Kidney (tissue), 14 donors: ENCODE results near the gene COL23A1. TPM values are rescaled to one million over a fixed set of nuclear protein-coding genes. Genes with fewer than 3 reads are reported as not detected.

ENCODE experiments used
- DNase-seq, 5 donors: peaks; one replicate each; pipeline ENCODE4 v3.0.0-alpha.2; 2013 to 2020
- FAIRE-seq: peaks from 2 replicates; lab custom pipeline; 2012; peaks lifted over from hg19 to GRCh38; lab: Jason Lieb, UNC
- H3K27ac ChIP-seq, 2 donors: one replicate each; pipeline ENCODE4 v1.7.0; 2013; ENCODE audit warnings: low read depth in 2 of 2, low read length in 2 of 2, inconsistent platforms in 1 of 2
- H3K27me3 ChIP-seq: one replicate; pipeline ENCODE4 v1.7.1; 2013; ENCODE audit warnings: low read length, inconsistent platforms; ENCODE audit not compliant: control insufficient read depth, insufficient read depth
- H3K36me3 ChIP-seq, 3 donors: one replicate each; pipeline versions ENCODE4 v1.7.0 to v1.7.1; 2013; ENCODE audit warnings: low read length in 3 of 3, control low read depth in 1 of 3, inconsistent platforms in 1 of 3; ENCODE audit not compliant: insufficient read depth in 3 of 3, control insufficient read depth in 2 of 3
- H3K4me1 ChIP-seq, 3 donors: one replicate each; pipeline versions ENCODE4 v1.7.0 to v1.7.1; 2013; ENCODE audit warnings: low read length in 3 of 3, inconsistent platforms in 1 of 3, low read depth in 1 of 3; ENCODE audit not compliant: control insufficient read depth in 2 of 3, insufficient read depth in 2 of 3
- H3K4me3 ChIP-seq, 3 donors: one replicate each; pipeline versions ENCODE4 v1.7.0 to v1.8.1; 2013; ENCODE audit warnings: low read length in 3 of 3, control low read depth in 1 of 3, inconsistent platforms in 1 of 3
- H3K9ac ChIP-seq, 3 donors: one replicate each; pipeline versions ENCODE4 v1.7.0 to v1.7.1; 2013; ENCODE audit warnings: low read length in 3 of 3, control low read depth in 1 of 3, inconsistent platforms in 1 of 3
- H3K9me3 ChIP-seq, 3 donors: one replicate each; pipeline versions ENCODE4 v1.7.0 to v1.7.1; 2013; ENCODE audit warnings: low read length in 3 of 3, control low read depth in 1 of 3, inconsistent platforms in 1 of 3; ENCODE audit not compliant: control insufficient read depth in 2 of 3, insufficient read depth in 1 of 3
- CTCF ChIP-seq: IDR thresholded peaks from 3 replicates; pipeline ENCODE4 v1.5.1; 2012; ENCODE audit warnings: mild to moderate bottlenecking, moderate library complexity, borderline replicate concordance; ENCODE audit not compliant: insufficient read depth; ENCODE audit errors: extremely low read depth
- intact Hi-C: fragments of 100-400 bp; cut with DNase I; formaldehyde crosslinking; loops from one replicate; pipeline ENCODE4 v1.11.1; 2022
- polyA plus RNA-seq: library from polyadenylated mRNA; stranded (reverse); fragments of 350-450 nt; fragmentation: Illumina TruSeq; extraction: RNeasy Lipid Tissue Mini Kit (QIAGEN cat#74804); gene quantifications from one replicate; pipeline ENCODE4 v1.2.3, GENCODE V29; 2014; ENCODE audit warnings: low read depth, low replicate concordance; ENCODE audit not compliant: insufficient read depth
- total RNA-seq: library from RNA; stranded (reverse); fragmentation: NEBNext Ultra II Directional; extraction: Animal tissue kit (Norgen Biotek cat#: 25700); gene quantifications from one replicate; pipeline ENCODE4 v1.2.1, GENCODE V29; 2021
- donor health status: control.
- donor health status: control.
- donor health status: control.
- donor health status: control.
- donor health status: control.
- donor health status: DM: yes; HTN: yes; CAD: no.
- donor health status: Normal renal cell carcinoma (clear cell type).

COL23A1 gene
- total and polyA plus RNA-seq, 2 donors from 2014 or later: 4.1 to 8.7 TPM

GRCh38 chr5:178499352-178499751 is 90.8 kb downstream of the COL23A1 start:
- no peak overlapping the region for H3K4me3 ChIP-seq
- no peaks in the 10 kb centered on the region for H3K36me3 ChIP-seq
- H3K27ac ChIP-seq: no peak overlapping the region
- FAIRE-seq (no peak), DNase-seq (no peak)
- no peaks in the 10 kb centered on the region for H3K27me3 ChIP-seq
- intact Hi-C loops: no loop called here
- H3K9me3 ChIP-seq: no peaks in the 10 kb centered on the region
- no peak overlapping the region for H3K9ac ChIP-seq
- H3K4me1 ChIP-seq: no peaks in the 10 kb centered on the region
- TF ChIP-seq CTCF: no peak

- Histone ChIP-seq H3K27ac (no peak overlapping the region), H3K9me3 (no peaks in the 10 kb centered on the region), H3K9ac (no peak overlapping the region), H3K4me1 (no peaks in the 10 kb centered on the region), H3K4me3 (no peak overlapping the region), H3K27me3 (no peaks in the 10 kb centered on the region), H3K36me3 (no peaks in the 10 kb centered on the region)
- intact Hi-C loops: no loop called here
- DNase-seq (no peak), FAIRE-seq (no peak)
- no peak for TF ChIP-seq CTCF
Measured at GRCh38 chr5:178496642-178497041, 93.6 kb downstream of the COL23A1 start.

GRCh38 chr5:178496214-178496613 is 94.0 kb downstream of the COL23A1 start:
- H3K36me3 ChIP-seq: no peaks in the 10 kb centered on the region
- intact Hi-C loops: no loop called here
- H3K4me3 ChIP-seq: no peak overlapping the region
- no peaks in the 10 kb centered on the region for H3K4me1 ChIP-seq
- no peak overlapping the region for H3K9ac ChIP-seq
- H3K9me3 ChIP-seq: no peaks in the 10 kb centered on the region
- DNase-seq: no peak
- no peak for TF ChIP-seq CTCF
- no peak overlapping the region for H3K27ac ChIP-seq
- FAIRE-seq: no peak
- H3K27me3 ChIP-seq: no peaks in the 10 kb centered on the region

- FAIRE-seq (no peak), DNase-seq (no peak)
- Histone ChIP-seq H3K4me1 (no peaks in the 10 kb centered on the region), H3K27ac (no peak overlapping the region), H3K4me3 (no peak overlapping the region), H3K9me3 (no peaks in the 10 kb centered on the region), H3K36me3 (no peaks in the 10 kb centered on the region), H3K9ac (no peak overlapping the region), H3K27me3 (no peaks in the 10 kb centered on the region)
- intact Hi-C loops: no loop called here
- TF ChIP-seq CTCF: no peak
Measured at GRCh38 chr5:178495706-178496105, 94.5 kb downstream of the COL23A1 start.
